Measurements from ENCODE around the gene KCNQ5. TPM values are rescaled to one million over a fixed set of nuclear protein-coding genes. Genes with fewer than 3 reads are reported as not detected.

The KCNQ5 gene
- total RNA-seq, 1 experiment from 2014 or later = not detected

- peaks cover 32% of the 10 kb centered on the region for H3K27me3 ChIP-seq (ENCODE audit: insufficient read depth, low read length)
- no peaks in the 10 kb centered on the region for H3K36me3 ChIP-seq (ENCODE audit: control insufficient read depth in 1 of 2, insufficient read depth in 2 of 2, low read length in 2 of 2)
- DNase-seq (ENCODE audit: low read depth, low spot score) (no peak), ATAC-seq (no peak)
- TF ChIP-seq EZH2phosphoT487 (IDR thresholded peaks at IDR 0.05; ENCODE audit: borderline replicate concordance) = no peak
- BruUV-seq (replicated peaks) = no TSS peak
- no peaks in the 10 kb centered on the region for H3K4me1 ChIP-seq (ENCODE audit: control insufficient read depth in 1 of 2, insufficient read depth in 2 of 2, low read length in 2 of 2)
- CTCF ChIA-PET = no interaction called here
- no peaks in the 10 kb centered on the region for H3K79me2 ChIP-seq (ENCODE audit: insufficient read depth, low read length)
- RAD21 ChIA-PET (ENCODE audit: low non-redundant PET in 1 of 2, low total read pairs in 2 of 2, uncharacterized antibody in 2 of 2, unreplicated experiment in 2 of 2) = no interaction called here
- POLR2A ChIA-PET = no interaction called here
- H4K20me1 ChIP-seq (ENCODE audit: insufficient read depth) = no peaks in the 10 kb centered on the region
- intact Hi-C loops (cut with micrococcal nuclease) = no loop called here
- no peak overlapping the region for H3K4me3 ChIP-seq (replicated peaks in 1 of 2; ENCODE audit: low read depth in 1 of 2, low read length in 2 of 2)
- H3K9ac ChIP-seq (ENCODE audit: low read length) = no peak overlapping the region
- no peak overlapping the region for H3K27ac ChIP-seq (ENCODE audit: low read depth, low read length)
- H3K9me2 ChIP-seq (ENCODE audit: insufficient read depth) = no peaks in the 10 kb centered on the region
- H2AFZ ChIP-seq (ENCODE audit: low read depth, low read length, poor library complexity, severe bottlenecking) = no peak overlapping the region
- H3K9me3 ChIP-seq (ENCODE audit: control insufficient read depth in 1 of 2, insufficient read depth in 1 of 2, low read depth in 1 of 2, low read length in 2 of 2) = no peaks in the 10 kb centered on the region
- no peak overlapping the region for H3K4me2 ChIP-seq (ENCODE audit: low read length)
Measured at GRCh38 chr6:72715119-72715518, 93.3 kb downstream of the KCNQ5 start.

GRCh38 chr6:72716916-72717315, 95.1 kb downstream of the KCNQ5 start:
- H3K9me2 ChIP-seq (ENCODE audit: insufficient read depth) = no peaks in the 10 kb centered on the region
- no peak overlapping the region for H2AFZ ChIP-seq (ENCODE audit: low read depth, low read length, poor library complexity, severe bottlenecking)
- no peaks in the 10 kb centered on the region for H3K9me3 ChIP-seq (ENCODE audit: control insufficient read depth in 1 of 2, insufficient read depth in 1 of 2, low read depth in 1 of 2, low read length in 2 of 2)
- DNase-seq (ENCODE audit: low read depth, low spot score) = no peak
- BruUV-seq (replicated peaks) = no TSS peak
- POLR2A ChIA-PET = no interaction called here
- ATAC-seq = no peak
- H3K27me3 ChIP-seq (ENCODE audit: insufficient read depth, low read length) = peaks cover 30% of the 10 kb centered on the region
- no peaks in the 10 kb centered on the region for H3K79me2 ChIP-seq (ENCODE audit: insufficient read depth, low read length)
- H3K27ac ChIP-seq (ENCODE audit: low read depth, low read length) = no peak overlapping the region
- no peak overlapping the region for H3K4me2 ChIP-seq (ENCODE audit: low read length)
- CTCF ChIA-PET = no interaction called here
- H3K9ac ChIP-seq (ENCODE audit: low read length) = no peak overlapping the region
- TF ChIP-seq ZFX (IDR thresholded peaks at IDR 0.05) (no peak), CTCF (IDR thresholded peaks at IDR 0.05 in 2 of 3, conservative IDR thresholded peaks at IDR 0.05 in 1 of 3; ENCODE audit: borderline replicate concordance in 1 of 3, insufficient read depth in 1 of 3, low read depth in 2 of 3, low read length in 2 of 3) (no peak), JUND (IDR thresholded peaks at IDR 0.05) (no peak), ZNF274 (IDR thresholded peaks at IDR 0.05; ENCODE audit: low read depth, low read length) (no peak), SP1 (IDR thresholded peaks at IDR 0.05; ENCODE audit: low read depth) (no peak), POLR2A (IDR thresholded peaks at IDR 0.05; ENCODE audit: borderline replicate concordance, extremely low read depth, insufficient read depth, insufficient read length) (no peak), ZBTB33 (IDR thresholded peaks at IDR 0.05; ENCODE audit: extremely low read depth, insufficient replicate concordance, low read length) (no peak), REST (IDR thresholded peaks at IDR 0.05; ENCODE audit: low read depth) (no peak), CEBPB (IDR thresholded peaks at IDR 0.05; ENCODE audit: low read depth) (no peak)
- H4K20me1 ChIP-seq (ENCODE audit: insufficient read depth) = no peaks in the 10 kb centered on the region
- no peak overlapping the region for H3K4me3 ChIP-seq (replicated peaks in 1 of 2; ENCODE audit: low read depth in 1 of 2, low read length in 2 of 2)
- intact Hi-C loops (cut with micrococcal nuclease) = no loop called here
- H3K4me1 ChIP-seq (ENCODE audit: control insufficient read depth in 1 of 2, insufficient read depth in 2 of 2, low read length in 2 of 2) = no peaks in the 10 kb centered on the region
- RAD21 ChIA-PET (ENCODE audit: low non-redundant PET in 1 of 2, low total read pairs in 2 of 2, uncharacterized antibody in 2 of 2, unreplicated experiment in 2 of 2) = no interaction called here
- H3K36me3 ChIP-seq (ENCODE audit: control insufficient read depth in 1 of 2, insufficient read depth in 2 of 2, low read length in 2 of 2) = no peaks in the 10 kb centered on the region

All from HCT116 (cell line).